NCI-H128 (cell line): ENCODE measurements around the gene VSIG10L2.
"Not testable (repeated sequence)": the region's sequence is repeated elsewhere in the genome, so short reads cannot be mapped to it uniquely, and the experiment has no call there.

Source experiments
- DNase-seq: peaks from one replicate; lab custom pipeline; 2025; ENCODE audit not compliant: unreplicated experiment; lab: John Stamatoyannopoulos, UW

The VSIG10L2 gene

DNA sequence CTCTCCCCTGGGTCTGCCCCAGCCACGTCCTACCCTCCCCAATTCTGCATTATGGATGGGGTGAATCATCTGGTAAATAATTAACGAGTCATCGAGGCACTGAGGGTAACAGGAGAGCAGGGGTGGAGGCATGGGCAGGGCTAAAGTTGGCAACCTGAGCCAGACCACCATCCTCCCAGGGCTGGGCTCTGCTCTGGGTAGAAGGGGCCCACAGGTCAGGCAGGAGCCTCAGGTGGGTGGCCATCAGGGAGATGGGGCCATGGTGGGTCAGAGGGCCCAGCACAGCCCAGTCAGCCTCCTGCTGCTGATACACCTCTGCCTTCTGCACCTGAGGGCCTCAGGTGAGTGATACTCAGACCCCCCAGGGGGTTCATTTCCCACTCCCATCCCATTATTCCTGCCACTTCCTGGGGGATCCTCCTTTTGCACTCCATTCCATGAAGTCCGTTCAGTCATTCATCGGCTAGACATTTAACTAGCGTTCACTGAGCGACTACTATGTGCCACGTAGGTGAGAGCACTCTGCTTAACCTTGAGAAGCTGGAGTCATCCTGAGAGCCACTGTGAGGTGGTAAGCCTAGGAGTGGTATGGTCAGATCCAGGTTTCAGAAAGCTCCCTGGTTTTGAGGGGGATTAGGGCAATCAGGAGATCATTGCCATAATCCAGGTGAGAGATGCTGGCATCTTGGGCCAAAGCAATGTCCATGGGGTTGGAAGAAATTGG lies at the start of gene VSIG10L2:
Gene VSIG10L2 (plus strand): TSS at position 248 of the 724 bp plus-strand sequence. CDS start 12 bp downstream, at position 260.
- no peak for DNase-seq

DNA sequence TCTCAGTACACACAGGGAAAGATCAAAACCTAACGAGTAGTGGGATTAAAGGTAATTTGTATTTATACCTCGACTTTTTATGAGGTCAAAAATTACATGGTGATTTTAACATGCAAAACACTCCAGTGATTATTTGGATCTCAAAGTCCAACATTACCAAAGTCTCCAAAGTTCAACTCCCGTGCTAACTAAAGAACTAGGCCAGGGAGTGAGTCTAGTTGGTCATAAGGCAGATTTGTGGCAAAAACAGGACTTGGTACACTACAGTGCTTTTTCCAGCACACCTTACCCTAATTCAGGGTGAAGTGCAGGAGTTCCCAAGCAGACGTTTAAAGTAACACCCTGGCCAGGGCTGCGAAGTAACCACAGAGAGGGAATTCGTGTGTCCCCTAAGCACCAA lies 44.0 kb upstream of the VSIG10L2 start:
- no peak for DNase-seq

DNA sequence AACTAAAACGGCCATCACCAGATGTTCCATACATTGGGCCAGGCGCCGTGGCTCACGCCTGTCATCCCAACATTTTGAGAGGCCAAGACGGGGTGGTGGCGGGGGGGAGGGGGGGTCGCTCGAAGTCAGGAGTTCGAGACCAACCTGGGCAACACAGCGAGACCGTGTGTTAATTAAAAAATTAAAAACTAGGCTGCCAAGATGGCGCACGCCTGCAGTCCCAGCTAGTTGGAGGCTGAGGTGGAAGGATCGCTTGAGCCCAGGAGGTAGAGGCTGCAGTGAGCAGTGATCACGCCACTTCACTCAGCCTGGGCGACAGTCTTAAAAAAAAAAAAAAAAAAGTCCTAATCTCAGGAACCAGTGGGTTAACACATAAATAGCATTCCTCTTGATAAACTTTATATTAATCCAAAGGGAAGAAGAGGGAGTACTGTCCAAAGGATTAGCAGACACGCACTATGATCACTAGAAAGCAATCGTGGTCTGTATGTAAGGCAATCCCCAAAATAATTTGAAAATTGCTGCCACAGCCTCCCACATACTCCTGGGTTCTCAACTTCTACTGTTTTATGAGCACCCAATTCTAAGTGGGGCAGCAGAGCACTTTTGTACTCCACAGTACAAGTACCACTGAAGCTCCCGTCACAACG lies 43.4 kb upstream of the VSIG10L2 start:
- no peak for DNase-seq

DNA sequence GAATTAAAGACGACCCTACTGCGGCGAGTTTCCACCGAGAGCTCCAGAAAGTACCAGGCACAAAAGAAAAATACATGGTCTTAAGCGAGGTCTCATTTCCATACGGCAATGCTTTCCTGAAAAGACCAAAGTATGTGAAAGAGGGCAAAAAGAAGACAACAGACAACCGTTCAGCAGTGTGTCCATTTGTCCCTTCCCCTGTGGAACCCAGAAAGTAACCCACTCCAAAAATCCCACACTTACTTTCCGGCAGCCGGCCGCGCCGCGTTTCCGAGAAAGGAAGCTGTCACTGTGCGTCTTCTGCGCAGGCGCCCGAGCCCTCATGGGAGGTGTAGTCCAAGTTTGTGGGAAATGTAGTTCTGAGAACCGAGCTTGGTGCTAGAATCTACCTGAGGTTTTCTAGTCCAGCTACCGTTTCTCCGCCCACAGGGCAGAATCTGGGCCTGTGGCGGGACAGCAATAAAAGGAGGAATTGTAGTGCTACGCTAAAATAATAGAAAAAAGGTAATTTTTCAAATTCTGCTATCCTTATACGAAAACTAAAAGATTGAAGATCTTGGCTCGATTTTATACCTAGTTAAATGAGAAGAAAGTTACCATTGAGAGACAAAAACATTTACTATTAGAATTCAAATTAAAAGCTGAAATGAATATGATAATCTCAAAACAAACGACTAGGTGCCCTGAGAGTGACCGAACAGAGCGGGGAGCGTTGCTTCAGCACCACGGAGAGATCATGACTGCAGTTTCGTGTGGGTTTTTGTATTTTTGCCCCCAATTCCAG lies 42.7 kb upstream of the VSIG10L2 start, which contains the start of gene PUS3:
Gene PUS3 (minus strand): TSS at position 280 of the 784 bp plus-strand sequence. CDS start 6,922 bp downstream, outside the sequence.
- peak; percentile 75 for DNase-seq

DNA sequence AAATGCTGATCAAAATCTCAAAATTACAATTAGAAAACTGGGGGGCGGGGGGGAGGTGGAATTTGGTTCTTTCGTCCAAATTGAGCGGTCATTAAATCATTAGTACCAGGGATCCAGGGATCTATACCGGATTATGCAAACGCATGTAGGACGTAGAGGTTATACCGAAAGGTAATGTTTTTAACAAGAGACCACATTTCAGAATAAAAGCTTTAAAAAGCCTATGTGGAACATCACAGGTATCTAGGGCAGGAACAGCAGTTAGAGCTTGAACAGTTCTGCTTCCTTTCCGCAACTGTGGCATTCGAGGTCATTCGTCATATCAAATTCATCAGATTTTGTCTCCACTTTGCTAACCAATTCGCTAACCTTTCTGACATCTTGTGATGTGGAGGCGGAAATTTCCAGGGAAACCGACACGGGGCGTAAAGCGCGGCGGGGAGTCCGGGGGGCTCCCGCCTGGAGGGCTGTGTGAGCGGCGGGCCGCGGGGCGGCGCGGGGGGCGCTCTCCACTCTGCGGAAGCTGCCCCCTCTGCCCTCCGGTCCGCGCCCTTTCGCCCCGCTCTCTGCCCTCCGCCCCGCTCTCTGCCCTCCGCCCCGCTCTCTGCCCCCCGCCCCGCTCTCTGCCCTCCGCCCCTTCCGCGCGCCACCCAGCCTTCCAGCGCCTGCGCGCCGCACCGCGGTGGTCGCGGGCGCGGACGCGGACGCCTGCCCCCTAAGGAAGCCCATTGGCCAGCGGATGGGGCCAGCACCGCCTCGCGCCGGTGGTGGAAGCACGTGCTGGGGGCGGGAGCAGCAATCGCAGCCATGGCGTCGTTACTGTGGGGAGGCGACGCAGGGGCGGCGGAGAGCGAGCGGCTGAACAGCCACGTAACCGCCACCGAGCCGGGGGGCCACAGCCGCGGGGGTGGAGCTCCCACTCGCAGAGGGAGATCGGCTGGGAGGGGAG lies 41.9 kb upstream of the VSIG10L2 start, which contains the start of gene DDX25:
Gene DDX25 (plus strand): TSS at position 798 of the 949 bp plus-strand sequence. CDS start 10 bp downstream, at position 808.
- peak; percentile 27 for DNase-seq

DNA sequence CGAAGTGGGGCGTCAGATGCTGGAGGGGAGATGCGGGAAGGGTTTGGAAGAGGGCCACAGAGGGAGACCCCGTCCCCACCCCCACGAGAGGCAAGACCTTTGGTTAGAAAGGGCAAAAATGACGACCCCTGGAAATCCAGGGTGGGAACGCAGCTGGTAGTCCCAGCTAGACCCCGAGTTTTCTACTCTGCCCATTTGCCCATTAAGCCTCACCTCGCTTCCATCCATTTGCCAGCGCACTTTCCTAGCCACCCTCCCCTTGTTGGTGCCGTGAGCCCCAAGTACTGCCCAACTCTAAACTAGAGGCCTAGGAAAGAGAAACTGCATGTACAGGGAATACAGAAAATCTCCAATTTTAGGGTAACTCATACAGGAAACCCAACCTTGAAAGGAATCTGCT lies 41.2 kb upstream of the VSIG10L2 start:
- no peak for DNase-seq

DNA sequence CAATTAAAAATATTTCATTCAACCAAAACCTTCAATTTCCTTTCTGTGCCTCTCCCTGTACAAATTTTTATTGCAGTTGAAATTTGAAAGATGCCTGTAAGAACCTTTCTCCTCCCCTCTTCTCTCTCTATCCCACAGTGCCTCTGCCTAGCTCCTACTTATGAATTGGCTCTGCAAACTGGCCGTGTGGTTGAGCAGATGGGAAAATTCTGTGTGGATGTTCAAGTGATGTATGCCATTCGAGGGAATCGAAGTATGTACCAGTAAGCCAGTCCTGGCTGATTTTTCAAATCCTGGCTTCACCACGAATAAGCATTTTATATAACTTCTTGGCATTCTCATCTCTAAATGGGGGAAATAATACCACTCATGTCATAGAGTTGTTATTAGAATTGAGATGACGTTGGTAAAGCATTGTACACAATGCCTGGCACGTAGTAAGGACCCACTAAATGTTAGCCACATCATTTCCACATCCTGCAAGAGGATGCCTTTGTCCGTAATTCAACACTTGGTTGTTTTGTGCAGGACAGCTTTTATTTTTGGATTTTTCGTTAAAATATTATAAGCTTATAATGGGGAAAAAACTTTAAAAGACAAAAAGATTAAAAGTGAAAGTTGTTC lies 35.5 kb upstream of the VSIG10L2 start:
- DNase-seq = no peak

DNA sequence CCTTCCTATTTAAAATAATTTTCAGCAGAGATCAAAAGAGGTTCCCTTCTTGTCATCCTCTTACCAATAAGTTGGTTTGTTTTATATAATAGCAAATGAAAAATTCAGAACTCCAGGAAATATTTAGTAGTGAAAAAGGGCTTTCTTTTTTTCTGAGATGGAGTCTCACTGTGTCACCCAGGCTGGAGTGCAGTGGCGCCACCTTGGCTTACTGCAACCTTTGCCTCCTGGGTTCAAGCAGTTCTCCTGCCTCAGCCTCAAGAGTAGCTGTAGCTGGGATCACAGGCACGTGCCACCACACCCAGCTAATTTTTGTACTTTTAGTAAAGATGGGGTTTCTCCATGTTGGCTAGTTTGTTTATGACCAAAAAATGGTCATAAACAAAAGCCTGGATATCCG lies 31.2 kb upstream of the VSIG10L2 start:
- DNase-seq = not testable (repeated sequence)

DNA sequence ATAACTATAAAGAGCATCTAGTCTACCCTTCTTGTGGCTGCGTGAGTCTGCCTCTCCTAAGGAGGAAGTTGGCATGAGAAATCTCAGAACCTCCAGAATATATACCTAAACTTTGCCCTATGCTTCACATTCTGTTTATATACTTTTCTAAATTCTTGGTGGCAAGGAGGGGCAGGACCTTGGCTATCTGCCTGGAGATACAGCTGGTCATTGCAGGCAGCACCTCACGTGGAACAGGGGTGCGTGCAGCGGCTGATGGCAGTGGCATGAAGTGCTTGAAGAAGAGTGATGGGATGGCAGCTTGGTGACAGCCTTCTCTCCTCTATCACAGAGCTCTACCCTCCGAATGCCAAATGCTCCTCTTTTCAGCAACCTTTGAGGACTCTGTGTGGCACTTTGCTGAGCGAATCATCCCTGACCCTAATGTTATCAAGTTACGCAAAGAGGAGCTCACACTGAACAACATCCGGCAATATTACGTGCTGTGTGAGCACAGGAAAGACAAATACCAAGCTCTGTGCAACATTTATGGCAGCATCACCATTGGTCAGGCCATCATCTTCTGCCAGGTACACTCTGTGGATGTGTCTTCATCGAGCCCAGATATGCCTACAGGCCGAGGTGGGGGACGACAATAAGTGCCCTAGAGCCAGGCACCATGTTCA lies 29.0 kb upstream of the VSIG10L2 start:
- no peak for DNase-seq

DNA sequence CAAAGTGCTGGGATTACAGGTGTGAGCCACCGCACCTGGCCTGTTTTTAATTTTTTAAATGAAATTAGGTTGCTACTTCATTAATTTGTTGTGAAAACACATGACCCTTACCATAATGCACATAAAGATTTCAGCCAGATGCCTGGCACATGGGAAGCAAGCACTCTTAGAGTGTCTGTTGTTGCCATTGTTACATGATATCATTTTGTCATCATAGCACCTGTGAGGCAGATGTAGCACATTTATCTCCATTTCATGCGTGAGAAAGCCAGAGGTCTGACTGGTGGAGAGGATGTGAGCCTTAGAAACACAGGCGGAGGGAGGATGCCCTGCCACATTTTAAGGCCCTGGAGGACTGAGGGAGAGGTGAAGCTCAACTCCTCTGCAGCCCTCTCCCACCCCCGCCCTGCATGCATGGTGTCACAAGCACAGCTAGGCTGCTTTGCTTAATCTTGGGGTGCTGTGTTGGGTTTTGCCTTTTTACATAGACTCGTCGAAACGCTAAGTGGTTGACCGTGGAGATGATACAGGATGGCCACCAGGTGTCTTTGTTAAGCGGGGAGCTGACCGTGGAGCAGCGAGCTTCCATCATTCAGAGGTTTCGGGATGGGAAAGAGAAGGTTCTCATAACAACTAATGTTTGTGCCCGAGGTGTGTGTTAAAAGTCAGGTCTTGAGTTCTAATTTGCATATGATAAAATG lies 27.6 kb upstream of the VSIG10L2 start:
- no peak for DNase-seq

DNA sequence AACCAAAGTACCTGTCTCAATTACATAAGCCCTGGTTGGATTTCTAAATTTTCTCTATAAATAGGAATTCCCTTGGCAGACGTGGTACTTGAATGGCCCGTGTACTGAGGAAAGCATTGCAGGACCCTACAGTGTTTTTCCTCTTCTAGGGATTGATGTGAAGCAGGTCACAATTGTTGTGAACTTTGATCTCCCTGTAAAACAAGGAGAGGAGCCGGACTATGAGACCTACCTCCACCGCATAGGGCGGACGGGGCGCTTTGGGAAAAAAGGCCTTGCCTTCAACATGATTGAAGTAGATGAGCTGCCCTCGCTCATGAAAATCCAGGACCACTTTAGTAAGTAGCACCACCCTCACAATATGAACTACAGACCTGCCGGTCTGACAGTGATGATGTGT lies 24.8 kb upstream of the VSIG10L2 start:
- DNase-seq = no peak

DNA sequence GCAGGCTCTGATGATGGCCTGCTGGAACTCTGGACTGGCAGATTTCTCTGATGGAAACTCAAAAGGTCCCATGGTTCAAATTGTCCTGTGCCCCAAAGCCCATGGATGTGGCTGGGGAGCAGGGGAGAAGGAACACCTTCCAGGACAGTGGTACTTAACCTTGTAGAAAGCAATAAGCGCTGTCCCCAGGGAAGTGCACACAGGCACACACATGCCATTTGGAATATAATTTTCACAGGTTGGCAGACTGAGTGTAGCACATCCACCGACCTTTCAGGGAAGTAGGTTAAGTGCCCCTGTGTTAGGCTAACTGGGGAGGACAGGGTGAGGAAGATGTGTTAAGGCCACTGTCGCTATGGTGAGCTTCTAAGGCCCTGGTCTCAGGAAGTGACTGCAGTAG lies 23.7 kb upstream of the VSIG10L2 start:
- no peak for DNase-seq

DNA sequence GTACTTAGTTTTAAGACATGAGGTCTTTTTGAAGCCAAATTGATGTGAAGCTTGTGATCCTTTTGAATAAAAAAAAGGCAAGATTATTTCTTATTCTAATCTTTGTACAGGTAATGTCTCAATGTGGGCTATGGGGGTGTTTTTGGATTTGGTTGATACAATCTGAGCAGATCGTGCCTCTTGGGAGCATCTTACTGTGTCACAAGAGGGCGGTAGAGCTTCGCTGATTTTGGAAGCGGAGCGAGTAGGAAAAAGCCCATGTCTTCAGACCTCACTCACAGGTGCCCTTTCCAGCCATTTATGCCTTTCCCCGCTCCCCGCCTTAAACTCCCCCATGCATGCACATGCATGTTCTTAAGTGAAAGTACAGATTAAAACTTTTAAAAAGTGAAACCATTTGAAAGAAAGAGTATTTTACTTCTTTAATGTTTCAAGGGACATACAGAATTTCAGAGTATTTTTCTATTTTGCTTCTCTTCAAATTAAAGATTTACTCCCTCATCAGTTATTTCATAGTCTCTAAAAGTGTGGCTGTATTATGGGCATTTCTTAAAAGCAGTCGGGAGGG lies 22.7 kb upstream of the VSIG10L2 start:
- peak; percentile 51 for DNase-seq

DNA sequence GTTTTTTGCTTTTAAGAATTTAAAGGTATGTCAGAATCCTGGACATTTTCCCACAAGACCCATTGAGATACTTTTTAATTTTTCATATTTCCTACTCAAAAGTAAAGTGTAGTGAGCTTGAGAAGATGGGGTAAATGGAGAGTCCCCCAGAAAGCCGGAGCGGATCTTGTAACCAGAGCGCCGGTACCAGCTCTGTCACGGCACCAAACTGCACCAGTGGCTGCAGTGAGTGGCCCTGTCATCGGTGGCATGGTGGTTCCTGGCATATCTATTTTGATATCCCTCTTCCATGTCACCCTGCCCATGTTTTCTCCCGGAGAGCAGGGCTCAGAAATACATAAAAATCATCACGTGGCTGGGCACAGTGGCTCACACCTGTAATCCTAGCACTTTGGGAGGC lies 22.2 kb upstream of the VSIG10L2 start:
- DNase-seq = no peak

DNA sequence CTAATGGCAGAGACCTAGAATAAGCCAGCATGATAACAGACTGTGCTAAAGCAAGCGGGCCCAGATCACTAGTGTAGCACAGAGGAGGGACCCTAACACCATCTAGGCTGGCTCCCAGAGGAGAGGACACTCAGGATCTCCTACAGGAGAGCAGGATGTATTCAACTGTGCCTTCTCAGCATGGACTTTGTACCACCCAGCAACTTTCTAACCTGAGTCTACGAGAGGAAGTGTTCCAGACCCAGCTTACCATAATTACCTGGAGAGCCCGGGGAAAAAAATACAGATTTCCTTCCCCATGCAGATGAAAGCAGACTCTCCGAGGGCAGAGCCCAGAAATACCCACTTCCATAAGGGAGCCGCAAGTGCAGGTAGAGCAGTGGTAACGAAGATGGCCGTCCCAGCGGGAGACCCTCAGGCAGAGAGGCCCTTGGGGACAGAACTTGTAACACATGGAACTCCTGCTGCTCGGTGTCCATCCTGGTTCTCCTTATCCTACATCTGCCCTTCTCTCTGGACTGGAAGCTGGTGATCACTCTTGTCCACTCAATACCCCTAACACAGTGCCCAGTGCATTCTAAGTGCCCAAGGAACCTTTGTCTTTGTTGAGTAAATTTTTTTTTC lies 21.3 kb upstream of the VSIG10L2 start:
- no peak for DNase-seq

DNA sequence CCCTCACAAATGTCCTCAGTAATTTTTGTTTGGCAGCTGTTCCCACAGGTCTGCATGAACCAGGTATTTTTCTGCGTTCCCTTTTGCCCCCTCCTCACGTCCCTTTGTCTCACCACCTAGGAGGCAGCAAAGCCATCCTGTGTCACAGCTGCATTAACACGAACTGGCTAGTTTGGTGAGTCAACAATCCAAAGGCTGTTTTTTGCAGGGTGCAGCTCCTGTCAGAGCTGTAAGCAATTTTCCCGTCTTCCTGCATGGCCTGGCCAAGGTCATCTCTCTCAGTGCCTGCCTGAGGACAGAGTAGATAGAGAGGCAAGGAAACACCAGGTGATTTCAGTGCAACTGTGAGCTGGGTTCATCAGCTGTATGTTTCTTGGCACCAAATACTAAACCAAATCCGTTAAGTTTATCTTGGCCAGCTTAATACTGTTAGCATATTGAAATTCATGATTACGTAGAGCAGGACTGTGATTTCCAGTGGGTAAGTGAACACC lies 20.6 kb upstream of the VSIG10L2 start:
- DNase-seq = no peak

DNA sequence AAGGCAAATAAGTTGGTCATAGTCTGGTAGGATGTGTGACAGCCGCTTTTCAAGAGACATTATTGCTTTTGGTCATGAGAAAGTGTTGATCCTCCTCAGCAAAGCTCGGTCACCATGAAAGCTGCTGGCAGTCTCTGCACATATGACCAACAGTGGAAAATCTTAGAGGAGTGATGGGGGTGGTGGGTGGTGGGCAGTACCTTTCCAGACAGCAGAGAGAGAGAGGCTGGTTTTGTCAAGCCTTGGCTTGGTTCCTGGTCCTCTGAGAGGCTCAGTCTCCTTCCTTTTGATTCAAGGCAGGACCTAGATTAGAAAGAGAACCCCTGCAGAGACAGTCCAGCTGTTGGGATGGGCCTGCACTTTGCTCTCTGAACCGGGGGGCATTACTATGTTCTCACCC lies 20.0 kb upstream of the VSIG10L2 start:
- no peak for DNase-seq

DNA sequence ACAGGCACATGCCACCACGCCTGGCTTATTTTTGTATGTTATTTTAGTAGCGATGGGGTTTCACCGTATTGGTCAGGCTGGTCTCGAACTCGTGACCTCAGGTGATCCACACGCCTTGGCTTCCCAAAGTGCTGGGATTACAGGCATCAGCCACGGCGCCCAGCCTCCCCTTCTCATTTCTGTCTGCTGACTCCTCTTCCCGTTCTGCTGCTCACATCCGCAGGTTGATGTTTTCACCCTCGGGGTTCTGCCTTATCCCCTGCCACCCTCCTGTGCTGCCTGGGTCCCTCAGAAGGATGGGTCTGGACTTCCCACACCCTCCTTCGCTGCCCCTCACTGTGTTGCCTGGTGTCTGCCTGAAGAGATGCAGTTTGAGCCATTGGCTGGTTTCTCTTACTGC lies 19.2 kb upstream of the VSIG10L2 start:
- DNase-seq = no peak
